ENCODE data around the gene AQP7. TPM values are rescaled to one million over a fixed set of nuclear protein-coding genes. Genes with fewer than 3 reads are reported as not detected.

Gene AQP7
- polyA plus RNA-seq, 1 of the 3 experiments (the other 2 are of a cell fraction), result 0.05 TPM

DNA sequence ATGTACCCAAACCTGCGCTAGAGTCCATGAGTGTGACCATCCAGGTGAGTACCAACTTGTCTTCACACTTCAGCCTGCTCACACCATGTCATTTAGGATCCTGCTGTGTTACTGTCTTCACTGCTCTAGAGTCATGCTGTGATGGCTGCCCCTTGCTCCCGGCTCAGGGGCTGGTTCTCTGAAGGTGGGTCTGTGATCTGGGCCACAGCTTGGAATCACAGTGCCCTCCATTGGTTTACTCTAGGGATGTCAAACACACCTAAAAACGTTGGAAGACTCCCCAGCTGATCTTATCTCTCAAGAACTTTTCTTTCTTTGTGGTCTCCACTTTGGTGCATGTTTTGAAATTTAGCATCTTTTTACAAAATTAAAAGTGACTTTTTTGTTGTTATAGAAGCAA is 58.2 kb downstream of the AQP7 start:
- ChIA-PET POLR2A (no interaction called here), CTCF (no interaction called here)
- WGBS (ENCODE audit: low lambda C conversion rate), result 76% methylated on average over 3 of the region's 3 CpGs
- H3K27ac ChIP-seq (ENCODE audit: low read depth in 2 of 2, low read length in 1 of 2), result no peak overlapping the region
- peaks cover 60 to 77% of the 10 kb centered on the region in 2 experiments for H3K36me3 ChIP-seq (replicated peaks in 1 of 2; ENCODE audit: control insufficient read depth in 1 of 2, insufficient read depth in 2 of 2, low read length in 1 of 2)
- no peak for TF ChIP-seq FOXJ3 (CRISPR knock-in tag; IDR thresholded peaks at IDR 0.05)
- no peak for TF ChIP-seq SMC3 (IDR thresholded peaks at IDR 0.05; ENCODE audit: low read depth, low read length)
- TF ChIP-seq, protein P1, sequence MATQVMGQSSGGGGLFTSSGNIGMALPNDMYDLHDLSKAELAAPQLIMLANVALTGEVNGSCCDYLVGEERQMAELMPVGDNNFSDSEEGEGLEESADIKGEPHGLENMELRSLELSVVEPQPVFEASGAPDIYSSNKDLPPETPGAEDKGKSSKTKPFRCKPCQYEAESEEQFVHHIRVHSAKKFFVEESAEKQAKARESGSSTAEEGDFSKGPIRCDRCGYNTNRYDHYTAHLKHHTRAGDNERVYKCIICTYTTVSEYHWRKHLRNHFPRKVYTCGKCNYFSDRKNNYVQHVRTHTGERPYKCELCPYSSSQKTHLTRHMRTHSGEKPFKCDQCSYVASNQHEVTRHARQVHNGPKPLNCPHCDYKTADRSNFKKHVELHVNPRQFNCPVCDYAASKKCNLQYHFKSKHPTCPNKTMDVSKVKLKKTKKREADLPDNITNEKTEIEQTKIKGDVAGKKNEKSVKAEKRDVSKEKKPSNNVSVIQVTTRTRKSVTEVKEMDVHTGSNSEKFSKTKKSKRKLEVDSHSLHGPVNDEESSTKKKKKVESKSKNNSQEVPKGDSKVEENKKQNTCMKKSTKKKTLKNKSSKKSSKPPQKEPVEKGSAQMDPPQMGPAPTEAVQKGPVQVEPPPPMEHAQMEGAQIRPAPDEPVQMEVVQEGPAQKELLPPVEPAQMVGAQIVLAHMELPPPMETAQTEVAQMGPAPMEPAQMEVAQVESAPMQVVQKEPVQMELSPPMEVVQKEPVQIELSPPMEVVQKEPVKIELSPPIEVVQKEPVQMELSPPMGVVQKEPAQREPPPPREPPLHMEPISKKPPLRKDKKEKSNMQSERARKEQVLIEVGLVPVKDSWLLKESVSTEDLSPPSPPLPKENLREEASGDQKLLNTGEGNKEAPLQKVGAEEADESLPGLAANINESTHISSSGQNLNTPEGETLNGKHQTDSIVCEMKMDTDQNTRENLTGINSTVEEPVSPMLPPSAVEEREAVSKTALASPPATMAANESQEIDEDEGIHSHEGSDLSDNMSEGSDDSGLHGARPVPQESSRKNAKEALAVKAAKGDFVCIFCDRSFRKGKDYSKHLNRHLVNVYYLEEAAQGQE (IDR thresholded peaks at IDR 0.05; ENCODE audit: low read depth, low read length), result no peak
- TF ChIP-seq CHD2 (IDR thresholded peaks at IDR 0.05; ENCODE audit: low read length, partially characterized antibody), result no peak
- no peak for TF ChIP-seq EP300 (IDR thresholded peaks at IDR 0.05; ENCODE audit: borderline replicate concordance in 1 of 2, low read depth in 1 of 2, low read length in 1 of 2)
- TF ChIP-seq TCF12 (IDR thresholded peaks at IDR 0.05), result no peak
- TF ChIP-seq, protein P2, sequence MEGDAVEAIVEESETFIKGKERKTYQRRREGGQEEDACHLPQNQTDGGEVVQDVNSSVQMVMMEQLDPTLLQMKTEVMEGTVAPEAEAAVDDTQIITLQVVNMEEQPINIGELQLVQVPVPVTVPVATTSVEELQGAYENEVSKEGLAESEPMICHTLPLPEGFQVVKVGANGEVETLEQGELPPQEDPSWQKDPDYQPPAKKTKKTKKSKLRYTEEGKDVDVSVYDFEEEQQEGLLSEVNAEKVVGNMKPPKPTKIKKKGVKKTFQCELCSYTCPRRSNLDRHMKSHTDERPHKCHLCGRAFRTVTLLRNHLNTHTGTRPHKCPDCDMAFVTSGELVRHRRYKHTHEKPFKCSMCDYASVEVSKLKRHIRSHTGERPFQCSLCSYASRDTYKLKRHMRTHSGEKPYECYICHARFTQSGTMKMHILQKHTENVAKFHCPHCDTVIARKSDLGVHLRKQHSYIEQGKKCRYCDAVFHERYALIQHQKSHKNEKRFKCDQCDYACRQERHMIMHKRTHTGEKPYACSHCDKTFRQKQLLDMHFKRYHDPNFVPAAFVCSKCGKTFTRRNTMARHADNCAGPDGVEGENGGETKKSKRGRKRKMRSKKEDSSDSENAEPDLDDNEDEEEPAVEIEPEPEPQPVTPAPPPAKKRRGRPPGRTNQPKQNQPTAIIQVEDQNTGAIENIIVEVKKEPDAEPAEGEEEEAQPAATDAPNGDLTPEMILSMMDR (IDR thresholded peaks at IDR 0.05), result no peak
- TF ChIP-seq RFX5 (IDR thresholded peaks at IDR 0.05; ENCODE audit: low read length), result no peak
- TF ChIP-seq EZH2phosphoT487 (IDR thresholded peaks at IDR 0.05; ENCODE audit: borderline replicate concordance, low read depth), result no peak
- no peak for TF ChIP-seq GABPA (IDR thresholded peaks at IDR 0.05; ENCODE audit: low read depth)
- TF ChIP-seq TEAD4 (IDR thresholded peaks at IDR 0.05; ENCODE audit: borderline replicate concordance, insufficient read depth), result no peak
- TF ChIP-seq, protein P3, sequence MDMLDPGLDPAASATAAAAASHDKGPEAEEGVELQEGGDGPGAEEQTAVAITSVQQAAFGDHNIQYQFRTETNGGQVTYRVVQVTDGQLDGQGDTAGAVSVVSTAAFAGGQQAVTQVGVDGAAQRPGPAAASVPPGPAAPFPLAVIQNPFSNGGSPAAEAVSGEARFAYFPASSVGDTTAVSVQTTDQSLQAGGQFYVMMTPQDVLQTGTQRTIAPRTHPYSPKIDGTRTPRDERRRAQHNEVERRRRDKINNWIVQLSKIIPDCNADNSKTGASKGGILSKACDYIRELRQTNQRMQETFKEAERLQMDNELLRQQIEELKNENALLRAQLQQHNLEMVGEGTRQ (IDR thresholded peaks at IDR 0.05; ENCODE audit: borderline replicate concordance, low read depth, low read length), result no peak
- no peak for TF ChIP-seq GATA2 (CRISPR knock-in tag; IDR thresholded peaks at IDR 0.05)
- no peak for TF ChIP-seq SIN3A (IDR thresholded peaks at IDR 0.05; ENCODE audit: borderline replicate concordance, low read depth, low read length)
- TF ChIP-seq RCOR1 (IDR thresholded peaks at IDR 0.05; ENCODE audit: low read length), result no peak
- TF ChIP-seq, protein P4, sequence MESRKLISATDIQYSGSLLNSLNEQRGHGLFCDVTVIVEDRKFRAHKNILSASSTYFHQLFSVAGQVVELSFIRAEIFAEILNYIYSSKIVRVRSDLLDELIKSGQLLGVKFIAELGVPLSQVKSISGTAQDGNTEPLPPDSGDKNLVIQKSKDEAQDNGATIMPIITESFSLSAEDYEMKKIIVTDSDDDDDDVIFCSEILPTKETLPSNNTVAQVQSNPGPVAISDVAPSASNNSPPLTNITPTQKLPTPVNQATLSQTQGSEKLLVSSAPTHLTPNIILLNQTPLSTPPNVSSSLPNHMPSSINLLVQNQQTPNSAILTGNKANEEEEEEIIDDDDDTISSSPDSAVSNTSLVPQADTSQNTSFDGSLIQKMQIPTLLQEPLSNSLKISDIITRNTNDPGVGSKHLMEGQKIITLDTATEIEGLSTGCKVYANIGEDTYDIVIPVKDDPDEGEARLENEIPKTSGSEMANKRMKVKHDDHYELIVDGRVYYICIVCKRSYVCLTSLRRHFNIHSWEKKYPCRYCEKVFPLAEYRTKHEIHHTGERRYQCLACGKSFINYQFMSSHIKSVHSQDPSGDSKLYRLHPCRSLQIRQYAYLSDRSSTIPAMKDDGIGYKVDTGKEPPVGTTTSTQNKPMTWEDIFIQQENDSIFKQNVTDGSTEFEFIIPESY (IDR thresholded peaks at IDR 0.05; ENCODE audit: borderline replicate concordance, low read depth), result no peak
- TF ChIP-seq POLR2AphosphoS5 (IDR thresholded peaks at IDR 0.05; ENCODE audit: low read depth, low read length), result no peak
- TF ChIP-seq NRF1 (IDR thresholded peaks at IDR 0.05; ENCODE audit: low read depth, low read length), result no peak
- TF ChIP-seq, protein P5, sequence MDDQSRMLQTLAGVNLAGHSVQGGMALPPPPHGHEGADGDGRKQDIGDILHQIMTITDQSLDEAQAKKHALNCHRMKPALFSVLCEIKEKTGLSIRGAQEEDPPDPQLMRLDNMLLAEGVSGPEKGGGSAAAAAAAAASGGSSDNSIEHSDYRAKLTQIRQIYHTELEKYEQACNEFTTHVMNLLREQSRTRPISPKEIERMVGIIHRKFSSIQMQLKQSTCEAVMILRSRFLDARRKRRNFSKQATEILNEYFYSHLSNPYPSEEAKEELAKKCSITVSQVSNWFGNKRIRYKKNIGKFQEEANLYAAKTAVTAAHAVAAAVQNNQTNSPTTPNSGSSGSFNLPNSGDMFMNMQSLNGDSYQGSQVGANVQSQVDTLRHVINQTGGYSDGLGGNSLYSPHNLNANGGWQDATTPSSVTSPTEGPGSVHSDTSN (IDR thresholded peaks at IDR 0.05), result no peak
- no peak for TF ChIP-seq MEF2A (IDR thresholded peaks at IDR 0.05; ENCODE audit: borderline replicate concordance, low read depth)
- no peak overlapping the region for H2AFZ ChIP-seq (ENCODE audit: low read depth)
- H3K9me2 ChIP-seq, result no peaks in the 10 kb centered on the region
- no peaks in the 10 kb centered on the region for H4K20me1 ChIP-seq (ENCODE audit: insufficient read depth)
- H3K4me3 ChIP-seq (ENCODE audit: low read depth in 2 of 2, low read length in 1 of 2), result no peak overlapping the region
- H3K4me1 ChIP-seq (ENCODE audit: control insufficient read depth in 1 of 2, insufficient read depth in 2 of 2, low read depth in 1 of 2, low read length in 1 of 2), result no peaks in the 10 kb centered on the region
- no peaks in the 10 kb centered on the region for H3F3A ChIP-seq (replicated peaks; ENCODE audit: insufficient read depth)
- no peaks in the 10 kb centered on the region for H3K79me2 ChIP-seq (ENCODE audit: insufficient read depth)
- H3K27me3 ChIP-seq (ENCODE audit: insufficient read depth), result no peaks in the 10 kb centered on the region
- H3K9me3 ChIP-seq, result 0 out of 2 replicates have a peak, but pooled peaks cover 6% of the 10 kb centered on the region
- H3K9ac ChIP-seq, result no peak overlapping the region
- no peak overlapping the region for H3K4me2 ChIP-seq
- no peak for DNase-seq

Data from SK-N-SH (cell line).